OCI-LY7 (cell line): ENCODE data around the gene SFI1.

ENCODE experiments used
- EZH2phosphoT487 ChIP-seq: fragments of 200-600 bp; sonication (generic); IDR thresholded peaks from 2 replicates; pipeline ENCODE4 v1.6.1; 2018; ENCODE audit warnings: low read depth, borderline replicate concordance, mild to moderate bottlenecking, mixed run types, antibody characterized with exemption, low read length, moderate library complexity, mixed read lengths
- TF ChIP-seq, protein P1 (sequence below): fragments of 200-600 bp; sonication (generic); conservative IDR thresholded peaks from 2 replicates; pipeline ENCODE4 v1.5.1; 2014; ENCODE audit warnings: mild to moderate bottlenecking, antibody characterized with exemption, low read length, moderate library complexity, mixed read lengths

DNA sequence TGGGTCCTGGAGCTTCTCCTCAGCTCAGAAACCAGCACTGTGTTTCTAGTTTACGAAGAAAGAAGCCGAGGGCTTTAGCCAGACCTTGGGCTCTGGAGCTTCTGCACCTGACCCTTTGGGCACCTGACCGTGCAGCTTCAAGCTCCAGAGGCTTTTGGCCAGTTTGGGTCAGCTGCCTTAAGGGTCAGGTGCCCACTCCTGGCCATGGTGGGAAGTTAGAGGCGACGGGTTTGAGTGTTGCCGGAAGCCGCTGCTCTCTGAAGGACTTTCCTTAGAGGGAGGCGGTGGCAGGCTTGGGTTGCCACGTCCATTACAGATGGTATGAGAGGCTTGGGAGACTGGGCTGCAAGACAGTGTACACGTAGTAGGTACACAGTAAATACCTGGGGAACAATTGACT is 113.4 kb downstream of the SFI1 start:
- TF ChIP-seq, protein P1, sequence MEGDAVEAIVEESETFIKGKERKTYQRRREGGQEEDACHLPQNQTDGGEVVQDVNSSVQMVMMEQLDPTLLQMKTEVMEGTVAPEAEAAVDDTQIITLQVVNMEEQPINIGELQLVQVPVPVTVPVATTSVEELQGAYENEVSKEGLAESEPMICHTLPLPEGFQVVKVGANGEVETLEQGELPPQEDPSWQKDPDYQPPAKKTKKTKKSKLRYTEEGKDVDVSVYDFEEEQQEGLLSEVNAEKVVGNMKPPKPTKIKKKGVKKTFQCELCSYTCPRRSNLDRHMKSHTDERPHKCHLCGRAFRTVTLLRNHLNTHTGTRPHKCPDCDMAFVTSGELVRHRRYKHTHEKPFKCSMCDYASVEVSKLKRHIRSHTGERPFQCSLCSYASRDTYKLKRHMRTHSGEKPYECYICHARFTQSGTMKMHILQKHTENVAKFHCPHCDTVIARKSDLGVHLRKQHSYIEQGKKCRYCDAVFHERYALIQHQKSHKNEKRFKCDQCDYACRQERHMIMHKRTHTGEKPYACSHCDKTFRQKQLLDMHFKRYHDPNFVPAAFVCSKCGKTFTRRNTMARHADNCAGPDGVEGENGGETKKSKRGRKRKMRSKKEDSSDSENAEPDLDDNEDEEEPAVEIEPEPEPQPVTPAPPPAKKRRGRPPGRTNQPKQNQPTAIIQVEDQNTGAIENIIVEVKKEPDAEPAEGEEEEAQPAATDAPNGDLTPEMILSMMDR = no peak
- no peak for TF ChIP-seq EZH2phosphoT487
